ENCODE data around the gene RCBTB2.

RCBTB2 gene

DNA sequence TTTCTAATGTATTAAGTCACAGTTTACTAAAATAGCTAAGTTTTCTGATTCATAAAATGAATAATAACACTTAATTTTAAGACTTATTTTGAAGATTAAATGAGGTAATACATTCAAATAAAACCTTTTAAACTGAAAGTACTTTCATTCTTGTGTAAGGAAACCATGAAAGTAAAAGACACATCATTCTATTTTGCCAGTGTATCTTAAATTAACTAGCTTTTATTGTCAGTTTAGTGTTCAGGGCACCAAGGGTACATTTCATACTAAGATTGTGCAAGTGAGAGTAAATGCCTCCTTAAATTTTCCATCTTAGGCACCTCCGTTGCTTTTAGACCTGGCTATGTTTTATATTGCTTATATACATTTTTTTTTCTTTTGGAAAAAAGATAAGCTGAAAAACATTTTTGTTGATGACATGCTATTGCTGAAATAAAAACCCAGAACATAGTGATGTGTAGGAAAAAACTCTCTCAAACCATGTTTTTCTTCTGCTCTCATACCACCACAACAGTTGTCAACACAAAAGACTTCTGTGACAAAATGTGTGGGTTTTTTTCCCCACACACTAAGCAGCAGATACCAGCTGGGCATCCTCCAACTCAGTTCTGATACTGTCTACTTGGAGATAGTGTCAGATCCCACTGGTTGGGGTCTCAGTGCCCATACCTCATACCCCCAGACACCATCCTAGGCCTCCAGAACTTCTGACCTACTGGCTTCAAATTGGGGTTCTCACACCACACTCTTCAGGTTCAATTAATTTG lies 89.3 kb downstream of the RCBTB2 start:
- DNase-seq (ENCODE audit: low spot score): no peak
- Histone ChIP-seq H4K8ac (ENCODE audit: low read depth, low read length) (no peak overlapping the region), H3K27me3 (ENCODE audit: control insufficient read depth in 3 of 3, insufficient read depth in 3 of 3, low read depth in 1 of 3, low read length in 3 of 3) (no peaks in the 10 kb centered on the region), H3K18ac (ENCODE audit: low read length) (no peak overlapping the region), H2AK5ac (ENCODE audit: low read depth, low read length) (no peak overlapping the region), H3K4ac (ENCODE audit: low read length) (no peak overlapping the region), H3K9ac (ENCODE audit: low read depth, low read length, poor library complexity) (no peak overlapping the region), H2BK120ac (ENCODE audit: low read depth, low read length) (no peak overlapping the region), H3K4me1 (ENCODE audit: control insufficient read depth in 2 of 2, insufficient read depth in 1 of 2, low read depth in 1 of 2, low read length in 2 of 2) (no peaks in the 10 kb centered on the region), H3K27ac (replicated peaks; ENCODE audit: low read length) (no peak overlapping the region), H3K4me2 (ENCODE audit: insufficient read depth, low read length, poor library complexity, severe bottlenecking) (no peak overlapping the region), H3K79me1 (ENCODE audit: low read depth, low read length) (no peaks in the 10 kb centered on the region), H4K91ac (ENCODE audit: low read depth, low read length, poor library complexity) (no peak overlapping the region), H2BK5ac (ENCODE audit: low read length) (no peak overlapping the region), H2AFZ (ENCODE audit: low read length) (no peak overlapping the region), H2BK12ac (ENCODE audit: low read length) (no peak overlapping the region), H3K23ac (ENCODE audit: low read depth, low read length, poor library complexity) (no peak overlapping the region), H3K14ac (ENCODE audit: low read length) (no peak overlapping the region), H3K4me3 (ENCODE audit: low read length in 2 of 2) (no peak overlapping the region), H3K36me3 (replicated peaks in 1 of 2; ENCODE audit: control insufficient read depth in 2 of 2, insufficient read depth in 2 of 2, low read length in 2 of 2) (no peaks in the 10 kb centered on the region), H3K9me3 (replicated peaks in 1 of 2; ENCODE audit: control insufficient read depth in 2 of 2, insufficient read depth in 1 of 2, low read depth in 1 of 2, low read length in 2 of 2) (no peaks in the 10 kb centered on the region), H2BK15ac (ENCODE audit: low read length) (no peak overlapping the region)
- no CpG with 5 or more reads among the region's 1 CpG for WGBS, 2 donors (ENCODE audit: extremely low coverage in 2 of 2, insufficient read length in 2 of 2, insufficient replicate concordance in 1 of 2)

Data from neuronal stem cell (in vitro differentiated cells).